Breast epithelium (tissue), 3 donors: ENCODE results near the gene SLC37A2.

Experiments used
- CTCF ChIP-seq, 3 donors: fragments of 450-650 bp; IDR thresholded peaks; one replicate each; pipeline ENCODE4 v1.5.1; 2016 to 2017; ENCODE audit warnings: antibody characterized with exemption in 3 of 3, mild to moderate bottlenecking in 3 of 3, moderate library complexity in 3 of 3
- POLR2AphosphoS5 ChIP-seq, 3 donors: sonication (generic); formaldehyde crosslinking; IDR thresholded peaks; one replicate each; pipeline ENCODE4 v1.6.1; 2017; ENCODE audit warnings: antibody characterized with exemption in 3 of 3

GRCh38 chr11:125078516-125079140, 15.5 kb downstream of the SLC37A2 start:
- TF ChIP-seq POLR2AphosphoS5 (IDR thresholded peaks at IDR 0.05) = no peak
- TF ChIP-seq CTCF (IDR thresholded peaks at IDR 0.05) = no peak
